ENCODE data around the gene MYO7B.
"Not testable (repeated sequence)": the region's sequence is repeated elsewhere in the genome, so short reads cannot be mapped to it uniquely, and the experiment has no call there.

The MYO7B gene

GRCh38 chr2:127558911-127559310, 23.4 kb downstream of the MYO7B start:
- no peak for DNase-seq

GRCh38 chr2:127559454-127559853, 24.0 kb downstream of the MYO7B start:
- no peak for DNase-seq

- no peak for DNase-seq
These were observed 24.9 kb downstream of the MYO7B start for GRCh38 chr2:127560201-127560930.

- DNase-seq: no peak
These were observed 25.4 kb downstream of the MYO7B start for GRCh38 chr2:127560931-127561280.

GRCh38 chr2:127561371-127561770, 25.9 kb downstream of the MYO7B start:
- no peak for DNase-seq

- no peak for DNase-seq
These were observed 27.5 kb downstream of the MYO7B start for GRCh38 chr2:127562936-127563335.

- DNase-seq: no peak
These were observed 28.3 kb downstream of the MYO7B start for GRCh38 chr2:127563458-127564428.

GRCh38 chr2:127564429-127565260, 29.2 kb downstream of the MYO7B start:
- DNase-seq: no peak

- DNase-seq: no peak
These were observed 30.0 kb downstream of the MYO7B start for GRCh38 chr2:127565261-127566138.

- DNase-seq: no peak
These were observed 30.6 kb downstream of the MYO7B start for GRCh38 chr2:127566139-127566417.

GRCh38 chr2:127566576-127566975, 31.1 kb downstream of the MYO7B start:
- no peak for DNase-seq

- no peak for DNase-seq
These were observed 31.9 kb downstream of the MYO7B start for GRCh38 chr2:127567351-127567854.

- no peak for DNase-seq
These were observed 32.6 kb downstream of the MYO7B start for GRCh38 chr2:127568128-127568527.

- no peak for DNase-seq
These were observed 34.2 kb downstream of the MYO7B start for GRCh38 chr2:127569666-127570065.

- no peak for DNase-seq
These were observed 35.1 kb downstream of the MYO7B start for GRCh38 chr2:127570282-127571250.

- not testable (repeated sequence) for DNase-seq
These were observed 36.9 kb downstream of the MYO7B start for GRCh38 chr2:127572352-127572751.

GRCh38 chr2:127572841-127573240, 37.4 kb downstream of the MYO7B start:
- DNase-seq: no peak

GRCh38 chr2:127573298-127573697, 37.8 kb downstream of the MYO7B start:
- DNase-seq: no peak

- DNase-seq: no peak
These were observed 38.3 kb downstream of the MYO7B start for GRCh38 chr2:127573771-127574170.

- DNase-seq: no peak
These were observed 39.2 kb downstream of the MYO7B start for GRCh38 chr2:127574656-127575055.

Measured in NCI-H2227 treated with DMSO at 0.1 percent for 48 hours (cell line).